ENCODE results near the gene BBOX1. TPM values are rescaled to one million over a fixed set of nuclear protein-coding genes. Genes with fewer than 3 reads are reported as not detected.

The BBOX1 gene
- total RNA-seq, 1 donor from 2014 or later: not detected

- H3K79me2 ChIP-seq (ENCODE audit: low read depth): no peaks in the 10 kb centered on the region
- Mint-ChIP-seq H3K27ac (no peak overlapping the region), H3K36me3 (no peaks in the 10 kb centered on the region), H3K9me3 (no peaks in the 10 kb centered on the region), H3K27me3 (ENCODE audit: insufficient read depth, low read depth) (no peaks in the 10 kb centered on the region), H3K4me1 (no peaks in the 10 kb centered on the region), H3K4me3 (no peak overlapping the region)
- no peak overlapping the region for H3K9ac ChIP-seq
- no peak overlapping the region for H3K27ac ChIP-seq
- H3K4me3 ChIP-seq: no peak overlapping the region
- no peak overlapping the region for H2AFZ ChIP-seq (replicated peaks)
- no peak for TF ChIP-seq EZH2phosphoT487 (IDR thresholded peaks at IDR 0.05)
- TF ChIP-seq EZH2 (IDR thresholded peaks at IDR 0.05): no peak
- no peak for TF ChIP-seq CTCF (IDR thresholded peaks at IDR 0.05)
- H4K20me1 ChIP-seq (ENCODE audit: low read depth): no peaks in the 10 kb centered on the region
- no peaks in the 10 kb centered on the region for H3K36me3 ChIP-seq
- H3K4me1 ChIP-seq: no peaks in the 10 kb centered on the region
- no peaks in the 10 kb centered on the region for H3K9me3 ChIP-seq (ENCODE audit: low read depth)
- no peaks in the 10 kb centered on the region for H3F3A ChIP-seq (ENCODE audit: low read depth)
- no peak for DNase-seq (ENCODE audit: low spot score)
- H3K4me2 ChIP-seq: no peak overlapping the region
- H3K27me3 ChIP-seq: no peaks in the 10 kb centered on the region
These were observed 15.8 kb upstream of the BBOX1 start for GRCh38 chr11:27024865-27025264.

- Histone ChIP-seq H2AFZ (replicated peaks) (no peak overlapping the region), H3K36me3 (no peaks in the 10 kb centered on the region), H3K79me2 (ENCODE audit: low read depth) (no peaks in the 10 kb centered on the region), H3F3A (ENCODE audit: low read depth) (no peaks in the 10 kb centered on the region), H4K20me1 (ENCODE audit: low read depth) (no peaks in the 10 kb centered on the region), H3K27ac (no peak overlapping the region), H3K4me3 (no peak overlapping the region), H3K27me3 (no peaks in the 10 kb centered on the region), H3K4me2 (no peak overlapping the region), H3K9me3 (ENCODE audit: low read depth) (no peaks in the 10 kb centered on the region), H3K4me1 (no peaks in the 10 kb centered on the region), H3K9ac (no peak overlapping the region)
- no peak overlapping the region for H3K27ac Mint-ChIP-seq
- no peaks in the 10 kb centered on the region for H3K9me3 Mint-ChIP-seq
- TF ChIP-seq EZH2phosphoT487 (IDR thresholded peaks at IDR 0.05) (no peak), EZH2 (IDR thresholded peaks at IDR 0.05) (no peak), CTCF (IDR thresholded peaks at IDR 0.05) (no peak)
- H3K36me3 Mint-ChIP-seq: no peaks in the 10 kb centered on the region
- H3K4me1 Mint-ChIP-seq: no peaks in the 10 kb centered on the region
- no peak overlapping the region for H3K4me3 Mint-ChIP-seq
- H3K27me3 Mint-ChIP-seq (ENCODE audit: insufficient read depth, low read depth): no peaks in the 10 kb centered on the region
- DNase-seq (ENCODE audit: low spot score): no peak
These were observed 15.2 kb upstream of the BBOX1 start for GRCh38 chr11:27025312-27025955.

- H3K79me2 ChIP-seq (ENCODE audit: low read depth): no peaks in the 10 kb centered on the region
- H3K9ac ChIP-seq: no peak overlapping the region
- no peak overlapping the region for H3K27ac ChIP-seq
- no peak for TF ChIP-seq EZH2 (IDR thresholded peaks at IDR 0.05)
- TF ChIP-seq EZH2phosphoT487 (IDR thresholded peaks at IDR 0.05): no peak
- TF ChIP-seq CTCF (IDR thresholded peaks at IDR 0.05): no peak
- Mint-ChIP-seq H3K27me3 (ENCODE audit: insufficient read depth, low read depth) (no peaks in the 10 kb centered on the region), H3K4me1 (no peaks in the 10 kb centered on the region), H3K27ac (no peak overlapping the region), H3K9me3 (no peaks in the 10 kb centered on the region), H3K4me3 (no peak overlapping the region), H3K36me3 (no peaks in the 10 kb centered on the region)
- no peaks in the 10 kb centered on the region for H3K27me3 ChIP-seq
- no peaks in the 10 kb centered on the region for H3F3A ChIP-seq (ENCODE audit: low read depth)
- no peaks in the 10 kb centered on the region for H3K4me1 ChIP-seq
- no peaks in the 10 kb centered on the region for H4K20me1 ChIP-seq (ENCODE audit: low read depth)
- H2AFZ ChIP-seq (replicated peaks): no peak overlapping the region
- no peak overlapping the region for H3K4me3 ChIP-seq
- no peak for DNase-seq (ENCODE audit: low spot score)
- H3K9me3 ChIP-seq (ENCODE audit: low read depth): no peaks in the 10 kb centered on the region
- H3K4me2 ChIP-seq: no peak overlapping the region
- no peaks in the 10 kb centered on the region for H3K36me3 ChIP-seq
These were observed 14.5 kb upstream of the BBOX1 start for GRCh38 chr11:27025957-27026733.

Measured in neural progenitor cell (in vitro differentiated cells).